Loucy (cell line): ENCODE results near the gene MAP9.
"Not testable (repeated sequence)": the region's sequence is repeated elsewhere in the genome, so short reads cannot be mapped to it uniquely, and the experiment has no call there.

Source experiments
- H2AFZ ChIP-seq: fragments of 200-600 bp; sonication (generic); 2 replicates; pipeline ENCODE4 v1.6.0; 2016; ENCODE audit warnings: antibody characterized with exemption, mild to moderate bottlenecking, low read length, moderate library complexity
- H3F3A ChIP-seq: fragments of 200-600 bp; 2 replicates; pipeline ENCODE4 v1.6.0; 2016; ENCODE audit warnings: antibody characterized with exemption, low read depth, mild to moderate bottlenecking
- H3K27me3 ChIP-seq: fragments of 200-600 bp; sonication (generic); 2 replicates; pipeline ENCODE4 v1.6.1; 2014; ENCODE audit warnings: low read length, mild to moderate bottlenecking; ENCODE audit not compliant: insufficient read depth, poor library complexity, severe bottlenecking
- H3K36me3 ChIP-seq: fragments of 200-600 bp; sonication (generic); 2 replicates; pipeline ENCODE4 v1.6.1; 2016; ENCODE audit warnings: low read length; ENCODE audit not compliant: insufficient read depth
- H3K4me1 ChIP-seq: fragments of 200-600 bp; sonication (generic); 2 replicates; pipeline ENCODE4 v1.5.1; 2014; ENCODE audit warnings: low read length, mild to moderate bottlenecking; ENCODE audit not compliant: insufficient read depth, poor library complexity, severe bottlenecking
- H3K4me2 ChIP-seq: fragments of 200-600 bp; sonication (generic); 2 replicates; pipeline ENCODE4 v1.6.0; 2014; ENCODE audit warnings: antibody characterized with exemption, low read length, low read depth, mild to moderate bottlenecking; ENCODE audit not compliant: poor library complexity, severe bottlenecking
- H3K4me3 ChIP-seq: fragments of 200-600 bp; sonication (generic); 2 replicates; pipeline ENCODE4 v1.5.1; 2014; ENCODE audit warnings: low read length, mild to moderate bottlenecking, mixed read lengths; ENCODE audit not compliant: poor library complexity, severe bottlenecking
- H3K79me2 ChIP-seq: fragments of 200-600 bp; sonication (generic); 2 replicates; pipeline ENCODE4 v1.6.1; 2014; ENCODE audit warnings: low read length; ENCODE audit not compliant: insufficient read depth
- H3K9ac ChIP-seq: fragments of 200-600 bp; sonication (generic); 2 replicates; pipeline ENCODE4 v1.6.0; 2014; ENCODE audit warnings: mild to moderate bottlenecking, low read depth, low read length, moderate library complexity; ENCODE audit not compliant: poor library complexity, severe bottlenecking
- H3K9me2 ChIP-seq: fragments of 200-600 bp; sonication (generic); replicated peaks from 2 replicates; pipeline ENCODE4 v1.6.1; 2016; ENCODE audit warnings: low read depth, low read length, mixed read lengths
- H3K9me3 ChIP-seq: fragments of 200-600 bp; sonication (generic); 2 replicates; pipeline ENCODE4 v1.6.1; 2014; ENCODE audit warnings: mild to moderate bottlenecking, antibody characterized with exemption, low read length, low read depth; ENCODE audit not compliant: insufficient read depth
- H4K20me1 ChIP-seq: fragments of 200-600 bp; sonication (generic); 2 replicates; pipeline ENCODE4 v1.6.0; 2014; ENCODE audit warnings: antibody characterized with exemption, low read length, mild to moderate bottlenecking; ENCODE audit not compliant: insufficient read depth, poor library complexity, severe bottlenecking
- CTCF ChIP-seq: fragments of 200-600 bp; sonication (generic); conservative IDR thresholded peaks from 2 replicates; pipeline ENCODE4 v1.5.1; 2014; ENCODE audit warnings: mild to moderate bottlenecking, antibody characterized with exemption, low read length
- EZH2phosphoT487 ChIP-seq: fragments of 200-600 bp; IDR thresholded peaks from 2 replicates; pipeline ENCODE4 v1.6.1; 2018; ENCODE audit warnings: antibody characterized with exemption, mild to moderate bottlenecking, moderate library complexity, borderline replicate concordance

The MAP9 gene

GRCh38 chr4:155322782-155323181 lies 54.0 kb downstream of the MAP9 start:
- no peaks in the 10 kb centered on the region for H3F3A ChIP-seq
- H3K27me3 ChIP-seq: no peaks in the 10 kb centered on the region
- H3K36me3 ChIP-seq: no peaks in the 10 kb centered on the region
- TF ChIP-seq CTCF: no peak
- no peak overlapping the region for H3K4me3 ChIP-seq
- no peaks in the 10 kb centered on the region for H3K9me2 ChIP-seq
- H3K4me2 ChIP-seq: no peak overlapping the region
- H3K4me1 ChIP-seq: no peaks in the 10 kb centered on the region
- H3K9ac ChIP-seq: no peak overlapping the region
- no peak overlapping the region for H2AFZ ChIP-seq
- H4K20me1 ChIP-seq: no peaks in the 10 kb centered on the region
- H3K79me2 ChIP-seq: no peaks in the 10 kb centered on the region
- H3K9me3 ChIP-seq: no peaks in the 10 kb centered on the region

- 0 out of 2 replicates have a peak, but pooled peaks cover 9% of the 10 kb centered on the region for H3K9me2 ChIP-seq
- H3K4me2 ChIP-seq: no peak overlapping the region
- H2AFZ ChIP-seq: no peak overlapping the region
- H3K4me1 ChIP-seq: no peaks in the 10 kb centered on the region
- no peak overlapping the region for H3K9ac ChIP-seq
- H4K20me1 ChIP-seq: no peaks in the 10 kb centered on the region
- no peak overlapping the region for H3K4me3 ChIP-seq
- H3F3A ChIP-seq: no peaks in the 10 kb centered on the region
- no peaks in the 10 kb centered on the region for H3K79me2 ChIP-seq
- TF ChIP-seq EZH2phosphoT487 (no peak), CTCF (no peak)
- H3K36me3 ChIP-seq: no peaks in the 10 kb centered on the region
- no peaks in the 10 kb centered on the region for H3K9me3 ChIP-seq
- no peaks in the 10 kb centered on the region for H3K27me3 ChIP-seq
Measured at GRCh38 chr4:155321006-155321405, 55.8 kb downstream of the MAP9 start.

GRCh38 chr4:155319516-155319915 lies 57.2 kb downstream of the MAP9 start:
- Histone ChIP-seq H2AFZ (no peak overlapping the region), H3K79me2 (no peaks in the 10 kb centered on the region), H3K9me2 (0 out of 2 replicates have a peak, but pooled peaks cover 9% of the 10 kb centered on the region), H3K9me3 (no peaks in the 10 kb centered on the region), H3F3A (no peaks in the 10 kb centered on the region), H3K27me3 (no peaks in the 10 kb centered on the region), H3K9ac (no peak overlapping the region), H4K20me1 (no peaks in the 10 kb centered on the region), H3K36me3 (no peaks in the 10 kb centered on the region), H3K4me3 (no peak overlapping the region), H3K4me2 (no peak overlapping the region), H3K4me1 (no peaks in the 10 kb centered on the region)
- no peak for TF ChIP-seq CTCF
- TF ChIP-seq EZH2phosphoT487: no peak

GRCh38 chr4:155312027-155312426 lies 64.7 kb downstream of the MAP9 start:
- not testable (repeated sequence) for H3K4me3 ChIP-seq, H3K9ac ChIP-seq, H3K27me3 ChIP-seq, H3K4me2 ChIP-seq, H3K36me3 ChIP-seq, H3F3A ChIP-seq, H4K20me1 ChIP-seq, H3K9me3 ChIP-seq, H3K4me1 ChIP-seq, H3K9me2 ChIP-seq, H2AFZ ChIP-seq, H3K79me2 ChIP-seq
